HuH-7 (cell line): ENCODE measurements around the gene PSKH1.

Experiments
- DNase-seq: peaks from one replicate; pipeline ENCODE4 v3.0.0; 2011; ENCODE audit warnings: low spot score

PSKH1 gene

DNA sequence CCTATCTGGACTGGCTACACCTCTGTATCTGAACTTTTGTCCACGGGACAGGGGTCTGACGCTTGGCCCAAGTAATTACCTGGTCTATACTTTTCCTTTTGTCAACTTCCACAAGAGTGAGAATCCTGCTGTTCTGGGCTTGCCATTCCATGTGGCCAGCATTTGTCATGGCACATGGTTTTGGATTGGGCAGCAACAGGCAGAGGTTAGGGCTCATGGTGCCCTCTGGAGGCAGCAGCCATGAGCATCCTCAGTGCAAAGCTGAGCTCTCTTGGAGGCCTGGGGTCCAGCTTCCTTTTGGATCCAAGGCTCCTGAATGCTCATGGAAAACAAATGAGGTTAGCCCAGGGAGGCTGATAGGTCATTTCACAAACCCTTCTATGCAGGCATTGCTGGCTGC, 27.7 kb upstream of the PSKH1 start:
- DNase-seq, result peak; percentile 71

DNA sequence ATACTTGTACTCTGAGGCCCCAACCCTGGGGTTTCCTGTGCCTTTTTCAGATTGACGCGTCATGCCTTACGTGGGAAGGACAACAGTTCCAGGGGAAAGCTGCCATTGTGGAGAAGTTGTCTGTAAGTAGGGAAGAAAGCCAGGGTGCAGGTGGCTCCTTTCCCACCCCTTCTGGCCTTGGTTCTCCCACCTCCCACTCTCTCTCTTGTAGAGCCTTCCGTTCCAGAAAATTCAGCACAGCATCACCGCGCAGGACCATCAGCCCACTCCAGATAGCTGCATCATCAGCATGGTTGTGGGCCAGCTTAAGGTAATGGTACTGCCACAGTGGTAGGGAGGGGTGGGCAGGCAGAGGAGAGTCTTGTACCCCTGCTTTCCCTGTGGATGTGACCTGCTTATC, 24.8 kb upstream of the PSKH1 start:
- no peak for DNase-seq

DNA sequence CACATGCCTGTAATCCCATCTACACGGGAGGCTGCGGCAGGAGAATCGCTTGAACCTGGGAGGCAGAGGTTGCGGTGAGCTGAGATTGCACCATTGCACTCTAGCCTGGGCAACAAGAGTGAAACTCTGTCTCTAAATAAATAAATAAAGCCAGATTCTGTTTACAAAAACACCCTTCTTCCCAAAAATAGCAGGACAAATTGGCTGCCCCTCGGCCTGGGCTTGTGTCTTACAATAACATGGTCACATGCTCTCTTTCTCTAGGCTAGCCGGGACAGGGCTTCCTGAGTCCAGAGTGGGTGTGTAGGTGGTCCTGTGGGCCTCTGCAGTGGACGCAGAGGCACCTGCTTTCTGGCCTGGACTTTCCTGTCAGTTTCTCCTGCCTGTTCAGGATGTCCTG, 23.4 kb upstream of the PSKH1 start:
- DNase-seq, result no peak

DNA sequence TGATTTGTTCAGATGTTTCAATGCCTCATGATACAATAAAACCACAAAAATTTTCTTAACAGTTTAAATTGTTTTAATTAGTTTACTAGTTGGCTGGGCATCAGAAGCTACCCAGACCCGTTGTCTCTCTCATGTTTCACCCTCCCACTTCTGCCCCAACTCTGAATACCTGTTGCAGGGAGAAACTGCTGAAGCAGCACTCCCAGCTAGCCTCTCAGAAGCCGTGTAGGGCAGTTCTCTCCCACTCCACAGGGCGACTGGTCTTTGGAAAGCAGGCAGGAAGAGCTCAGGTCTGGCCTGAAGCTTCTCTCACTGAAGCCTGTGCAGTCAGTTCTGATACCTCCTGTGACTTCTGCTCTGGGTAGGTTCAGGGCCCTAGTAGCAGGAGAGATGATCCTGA, 21.8 kb upstream of the PSKH1 start:
- DNase-seq, result no peak

GRCh38 chr16:67872131-67872630, 20.9 kb upstream of the PSKH1 start:
- no peak for DNase-seq

DNA sequence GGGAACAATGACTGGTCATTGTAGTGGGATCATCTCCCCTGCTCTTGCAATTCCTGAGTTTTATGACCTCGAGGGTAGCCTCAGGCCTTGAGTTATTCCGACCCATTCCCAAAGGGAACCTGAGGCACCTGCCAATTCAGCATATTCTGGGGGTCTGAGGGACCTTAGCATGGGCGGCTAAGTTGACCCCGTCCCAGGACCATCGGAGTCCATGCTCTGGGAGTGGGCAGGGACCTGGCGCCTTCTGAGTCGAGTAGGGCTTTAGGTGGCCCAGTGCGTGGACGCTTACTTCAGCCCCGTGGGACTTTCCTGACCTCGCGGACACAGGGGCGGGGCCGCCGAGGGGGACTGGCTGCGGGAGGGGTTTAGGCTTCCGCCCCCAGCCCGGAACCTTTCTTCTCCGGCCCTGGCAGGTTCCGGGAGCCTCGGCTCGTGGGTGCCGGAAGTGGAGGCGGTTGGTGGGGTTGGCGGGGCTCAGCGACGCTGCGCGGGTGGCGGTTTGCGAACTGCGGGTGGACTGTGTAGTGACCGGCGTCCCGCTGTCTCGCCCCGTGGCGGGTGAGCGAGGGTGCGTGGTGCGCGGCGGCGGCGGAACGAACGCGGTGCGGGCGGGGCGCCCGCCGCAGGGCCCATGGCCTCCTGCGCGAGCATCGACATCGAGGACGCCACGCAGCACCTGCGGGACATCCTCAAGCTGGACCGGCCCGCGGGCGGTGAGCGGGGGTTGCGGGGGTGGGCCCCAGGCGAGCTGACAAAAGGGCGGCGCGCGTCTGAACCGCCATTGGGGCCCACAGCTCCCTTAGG, 20.2 kb upstream of the PSKH1 start, which contains the start of gene EDC4:
EDC4 (plus strand) TSS at position 422 of the 804 bp plus-strand sequence; CDS start at position 632, 210 bp downstream.
- peak; percentile 96 for DNase-seq

- no peak for DNase-seq
Measured at GRCh38 chr16:67873435-67874370, 19.4 kb upstream of the PSKH1 start.

- DNase-seq, result no peak
Measured at GRCh38 chr16:67874372-67874771, 18.7 kb upstream of the PSKH1 start.

DNA sequence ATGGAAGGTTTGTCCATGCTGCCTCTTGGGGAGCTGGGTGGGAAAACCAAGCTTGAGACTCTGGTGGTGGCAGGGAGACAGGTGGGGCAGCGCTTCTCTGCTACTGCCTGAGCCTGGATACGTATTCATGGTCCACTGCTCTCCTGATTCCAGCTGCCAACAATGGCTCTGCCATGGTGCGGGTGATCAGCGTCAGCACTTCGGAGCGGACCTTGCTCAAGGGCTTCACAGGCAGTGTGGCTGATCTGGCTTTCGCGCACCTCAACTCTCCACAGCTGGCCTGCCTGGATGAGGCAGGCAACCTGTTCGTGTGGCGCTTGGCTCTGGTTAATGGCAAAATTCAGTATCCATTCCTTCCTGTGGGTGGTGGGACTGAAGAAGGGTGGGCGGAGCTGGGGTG, 16.0 kb upstream of the PSKH1 start:
- DNase-seq, result no peak

DNA sequence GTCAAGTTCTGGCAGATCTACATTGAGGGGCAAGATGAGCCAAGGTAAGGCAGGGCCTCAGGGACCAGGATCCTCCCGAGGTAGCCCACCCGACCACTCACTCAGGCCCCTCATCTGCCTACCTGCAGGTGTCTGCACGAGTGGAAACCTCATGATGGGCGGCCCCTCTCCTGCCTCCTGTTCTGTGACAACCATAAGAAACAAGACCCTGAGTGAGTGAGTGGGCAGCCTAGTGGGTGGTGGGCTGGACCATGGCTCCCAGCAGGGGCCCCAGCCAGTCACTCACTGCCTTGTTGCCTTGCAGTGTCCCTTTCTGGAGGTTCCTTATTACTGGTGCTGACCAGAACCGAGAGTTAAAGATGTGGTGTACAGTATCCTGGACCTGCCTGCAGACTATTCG, 14.8 kb upstream of the PSKH1 start:
- DNase-seq, result no peak

- DNase-seq, result no peak
Measured at GRCh38 chr16:67878846-67879245, 14.2 kb upstream of the PSKH1 start.

DNA sequence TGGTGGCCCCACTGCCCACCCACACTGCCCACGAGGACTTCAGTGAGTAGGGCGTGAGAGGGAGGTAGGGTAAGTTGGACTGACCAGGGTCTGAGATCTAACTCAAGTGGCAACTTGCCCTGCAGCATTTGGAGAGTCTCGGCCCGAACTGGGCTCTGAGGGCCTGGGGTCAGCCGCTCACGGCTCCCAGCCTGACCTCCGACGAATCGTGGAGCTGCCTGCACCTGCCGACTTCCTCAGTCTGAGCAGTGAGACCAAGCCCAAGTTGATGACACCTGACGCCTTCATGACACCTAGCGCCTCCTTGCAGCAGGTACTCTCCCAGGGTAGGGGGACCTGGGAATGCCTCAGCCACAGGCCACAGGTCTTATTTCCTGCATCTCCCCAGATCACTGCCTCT, 13.6 kb upstream of the PSKH1 start:
- no peak for DNase-seq

- DNase-seq, result no peak
Measured at GRCh38 chr16:67879936-67880335, 13.1 kb upstream of the PSKH1 start.

DNA sequence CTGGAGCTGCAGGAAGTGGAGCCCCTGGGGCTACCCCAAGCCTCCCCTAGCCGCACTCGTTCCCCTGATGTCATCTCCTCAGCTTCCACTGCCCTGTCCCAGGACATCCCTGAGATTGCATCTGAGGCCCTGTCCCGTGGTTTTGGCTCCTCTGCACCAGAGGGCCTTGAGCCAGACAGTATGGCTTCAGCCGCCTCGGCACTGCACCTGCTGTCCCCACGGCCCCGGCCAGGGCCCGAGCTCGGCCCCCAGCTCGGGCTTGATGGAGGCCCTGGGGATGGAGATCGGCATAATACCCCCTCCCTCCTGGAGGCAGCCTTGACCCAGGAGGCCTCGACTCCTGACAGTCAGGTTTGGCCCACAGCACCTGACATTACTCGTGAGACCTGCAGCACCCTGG, 12.5 kb upstream of the PSKH1 start:
- DNase-seq, result no peak

DNA sequence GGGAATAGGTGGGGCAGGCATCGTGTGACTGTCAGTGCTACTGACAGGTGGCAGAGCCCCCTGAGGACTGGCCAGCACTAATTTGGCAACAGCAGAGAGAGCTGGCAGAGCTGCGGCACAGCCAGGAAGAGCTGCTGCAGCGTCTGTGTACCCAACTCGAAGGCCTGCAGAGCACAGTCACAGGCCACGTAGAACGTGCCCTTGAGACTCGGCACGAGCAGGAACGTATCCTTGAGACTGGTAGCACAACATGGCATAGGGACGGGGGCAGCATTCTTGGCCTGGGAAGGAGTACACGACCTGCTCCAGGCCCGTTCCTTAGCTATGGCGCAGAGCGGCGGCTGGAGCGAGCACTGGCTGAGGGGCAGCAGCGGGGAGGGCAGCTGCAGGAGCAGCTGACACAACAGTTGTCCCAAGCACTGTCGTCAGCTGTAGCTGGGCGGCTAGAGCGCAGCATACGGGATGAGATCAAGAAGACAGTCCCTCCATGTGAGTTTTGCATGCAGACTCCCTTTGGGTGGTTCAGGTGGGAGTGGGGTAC, 11.4 kb upstream of the PSKH1 start:
- DNase-seq, result no peak

GRCh38 chr16:67882374-67883145, 10.5 kb upstream of the PSKH1 start:
- no peak for DNase-seq

- DNase-seq, result no peak
Measured at GRCh38 chr16:67883146-67883871, 9.7 kb upstream of the PSKH1 start.

DNA sequence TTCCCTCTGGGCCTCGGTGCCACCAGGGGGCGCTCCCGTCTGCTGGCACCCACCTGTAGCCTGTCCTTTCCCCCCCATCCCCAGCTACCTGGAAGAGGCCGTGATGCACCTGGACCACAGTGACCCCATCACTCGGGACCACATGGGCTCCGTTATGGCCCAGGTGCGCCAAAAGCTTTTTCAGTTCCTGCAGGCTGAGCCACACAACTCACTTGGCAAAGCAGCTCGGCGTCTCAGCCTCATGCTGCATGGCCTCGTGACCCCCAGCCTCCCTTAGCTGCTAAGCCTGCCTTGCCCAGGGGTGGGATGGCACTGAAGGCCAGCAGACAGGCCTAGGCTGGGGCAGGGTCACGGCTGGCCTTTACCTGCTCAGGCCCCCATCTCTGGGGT, 9.2 kb upstream of the PSKH1 start:
- peak; percentile 98 for DNase-seq

GRCh38 chr16:67884684-67885083, 8.4 kb upstream of the PSKH1 start, which contains the start of gene NRN1L:
Gene NRN1L (plus strand): TSS chr16:67884885. CDS start chr16:67884904, 19 bp downstream.
- no peak for DNase-seq

- no peak for DNase-seq
Measured at GRCh38 chr16:67885545-67885944, 7.5 kb upstream of the PSKH1 start.

GRCh38 chr16:67885976-67886375, 7.1 kb upstream of the PSKH1 start:
- no peak for DNase-seq
